ENCODE results near the gene EPOP. TPM values are rescaled to one million over a fixed set of nuclear protein-coding genes. Genes with fewer than 3 reads are reported as not detected.

Gene EPOP
- total and polyA plus RNA-seq, 2 experiments from 2014 or later: 0.42 to 2.4 TPM

- no peak for TF ChIP-seq ZNF462 (CRISPR knock-in tag; IDR thresholded peaks at IDR 0.05)
- TF ChIP-seq EZH2 (IDR thresholded peaks at IDR 0.05; ENCODE audit: low read depth, unreplicated experiment): no peak
Measured at GRCh38 chr17:38681096-38681495, 6.3 kb upstream of the EPOP start (continued).

GRCh38 chr17:38677819-38678218 is 3.1 kb upstream of the EPOP start:
- no peak overlapping the region for H2AFZ ChIP-seq
- ATAC-seq (no peak), DNase-seq (ENCODE audit: low spot score) (no peak)
- H3K36me3 ChIP-seq (ENCODE audit: insufficient read depth): no peaks in the 10 kb centered on the region
- TF ChIP-seq REST (IDR thresholded peaks at IDR 0.05; ENCODE audit: unreplicated experiment): no peak
- no peak for TF ChIP-seq EZH2phosphoT487 (IDR thresholded peaks at IDR 0.05; ENCODE audit: unreplicated experiment)
- TF ChIP-seq ZNF114 (CRISPR knock-in tag; IDR thresholded peaks at IDR 0.05): no peak
- no peak overlapping the region for H3K27ac Mint-ChIP-seq
- peaks cover 17% of the 10 kb centered on the region for H3K4me1 Mint-ChIP-seq
- 0 out of 2 replicates have a peak, but pooled peaks cover 7% of the 10 kb centered on the region for H3F3A ChIP-seq (replicated peaks; ENCODE audit: low read depth)
- peaks cover 49% of the 10 kb centered on the region for H3K27me3 Mint-ChIP-seq (ENCODE audit: insufficient read depth, low read depth, poor library complexity)
- no peak overlapping the region for H3K4me3 ChIP-seq
- no peaks in the 10 kb centered on the region for H3K9me2 ChIP-seq (ENCODE audit: insufficient read depth)
- H3K4me1 ChIP-seq (ENCODE audit: insufficient read depth): no peaks in the 10 kb centered on the region; the same call in 1 of the 2 replicates
- no peak overlapping the region for H3K27ac ChIP-seq (ENCODE audit: low read depth)
- no peaks in the 10 kb centered on the region for H3K36me3 Mint-ChIP-seq (ENCODE audit: low read depth)
- no peaks in the 10 kb centered on the region for H4K20me1 ChIP-seq (replicated peaks; ENCODE audit: insufficient read depth)
- H3K4me2 ChIP-seq: no peak overlapping the region
- H3K9me3 Mint-ChIP-seq: no peaks in the 10 kb centered on the region
- no peak overlapping the region for H3K4me3 Mint-ChIP-seq
- H3K79me2 ChIP-seq (replicated peaks; ENCODE audit: insufficient read depth): no peaks in the 10 kb centered on the region
- peaks cover 55% of the 10 kb centered on the region for H3K27me3 ChIP-seq (ENCODE audit: insufficient read depth)

All from GM23338 (cell line).